K562 (cell line): ENCODE data around the gene SULT1C3. TPM values are rescaled to one million over a fixed set of nuclear protein-coding genes. Genes with fewer than 3 reads are reported as not detected.

Source experiments
- ATAC-seq: fragments of 200-7000 bp; cut with Tn5 transposase; 3 replicates; pipeline ENCODE4 v1.9.1; 2020; ENCODE audit warnings: moderate library complexity
- BruUV-seq: library from RNA; stranded (reverse); fragments of 400-500 nt; replicated peaks from 2 replicates; lab custom pipeline; 2021; lab: Mats Ljungman, UMichigan
- CTCF ChIA-PET: fragments of 300-600 bp; formaldehyde crosslinking; extraction: SDS; loops from one replicate; lab custom pipeline; 2021; ENCODE audit warnings: low intra/inter-chr PET ratio; lab: Yijun Ruan, JAX
- POLR2A ChIA-PET: fragments of 300-600, 350-650 bp; sonication (Branson Sonifier 250); formaldehyde crosslinking; extraction: SDS; loops from one replicate; lab custom pipeline; 2021; ENCODE audit warnings: antibody characterized with exemption, inconsistent platforms; lab: Yijun Ruan, JAX
- DNase-seq, 4 experiments: peaks; one replicate each; pipeline versions ENCODE4 v3.0.0 to v3.0.0-alpha.2; 2011 to 2018; ENCODE audit warnings: low spot score in 3 of 4, mixed read lengths in 3 of 4; ENCODE audit errors: extremely low read depth in 1 of 4
- FAIRE-seq: peaks from 2 replicates; lab custom pipeline; 2011; peaks lifted over from hg19 to GRCh38; lab: Jason Lieb, UNC
- H2AFZ ChIP-seq: 2 replicates; pipeline ENCODE4 v1.6.0; 2011; ENCODE audit warnings: low read depth, low read length, control low read depth, inconsistent platforms
- H3K27ac ChIP-seq: fragments of 200-600 bp; 3 replicates; pipeline ENCODE4 v1.8.0; 2011; ENCODE audit warnings: low read depth, mild to moderate bottlenecking, control low read depth, inconsistent platforms, low read length, moderate library complexity, mixed read lengths; ENCODE audit errors: extremely low read depth
- H3K27me3 ChIP-seq, 2 experiments: fragments of 300-600 bp in 1 of 2; 2 replicates in 1 of 2; 3 replicates in 1 of 2; pipeline versions ENCODE4 v1.6.0 to v1.8.0; 2011; ENCODE audit warnings: inconsistent platforms in 2 of 2, low read length in 2 of 2, mild to moderate bottlenecking in 1 of 2, mixed read lengths in 1 of 2, moderate library complexity in 1 of 2; ENCODE audit not compliant: control insufficient read depth in 2 of 2, insufficient read depth in 2 of 2
- H3K36me3 ChIP-seq: fragments of 300-600 bp; 3 replicates; pipeline ENCODE4 v1.8.0; 2011; ENCODE audit warnings: mild to moderate bottlenecking, low read length, inconsistent platforms; ENCODE audit not compliant: control insufficient read depth, insufficient read depth
- H3K4me1 ChIP-seq, 2 experiments: fragments of 200-600 bp in 1 of 2; replicated peaks in 1 of 2; 2 replicates in 1 of 2; 3 replicates in 1 of 2; pipeline versions ENCODE4 v1.5.1 to v1.8.0; 2011; ENCODE audit warnings: inconsistent platforms in 2 of 2, low read length in 2 of 2, mild to moderate bottlenecking in 1 of 2, mixed read lengths in 1 of 2, moderate library complexity in 1 of 2; ENCODE audit not compliant: control insufficient read depth in 2 of 2, insufficient read depth in 2 of 2
- H3K4me2 ChIP-seq: 2 replicates; pipeline ENCODE4 v1.6.1; 2011; ENCODE audit warnings: low read length, control low read depth, inconsistent platforms, mixed read lengths; ENCODE audit not compliant: insufficient read depth
- H3K4me3 ChIP-seq: fragments of 200-600 bp; sonication (generic), shearing (Covaris generic); 2 replicates; pipeline ENCODE4 v1.5.1; 2016; ENCODE audit warnings: control low read depth, inconsistent platforms
- H3K79me2 ChIP-seq: fragments of 200-600 bp; 3 replicates; pipeline ENCODE4 v1.8.0; 2011; ENCODE audit warnings: low read length, inconsistent platforms; ENCODE audit not compliant: control insufficient read depth, insufficient read depth
- H3K9ac ChIP-seq, 2 experiments: 2 replicates each; pipeline versions ENCODE4 v1.6.0 to v1.6.1; 2011; ENCODE audit warnings: low read depth in 2 of 2, low read length in 2 of 2, control low read depth in 1 of 2, inconsistent platforms in 1 of 2, mild to moderate bottlenecking in 1 of 2, mixed read lengths in 1 of 2; ENCODE audit not compliant: insufficient read depth in 1 of 2
- H3K9me1 ChIP-seq: one replicate; pipeline ENCODE4 v1.6.0; 2011; ENCODE audit warnings: inconsistent platforms, mild to moderate bottlenecking, low read length, moderate library complexity; ENCODE audit not compliant: control insufficient read depth, insufficient read depth
- H3K9me3 ChIP-seq: replicated peaks from 2 replicates; pipeline ENCODE4 v1.5.1; 2011; ENCODE audit warnings: low read depth, low read length, inconsistent platforms; ENCODE audit not compliant: control insufficient read depth, insufficient read depth
- H4K20me1 ChIP-seq: replicated peaks from 2 replicates; pipeline ENCODE4 v1.6.1; 2011; ENCODE audit warnings: low read length, inconsistent platforms, mixed read lengths; ENCODE audit not compliant: control insufficient read depth, insufficient read depth
- ATF7 ChIP-seq: fragments of 450-650 bp; IDR thresholded peaks from 2 replicates; pipeline ENCODE4 v1.7.1; 2014; ENCODE audit warnings: mild to moderate bottlenecking, moderate library complexity
- CBFB ChIP-seq: sonication (generic); formaldehyde crosslinking; IDR thresholded peaks from 2 replicates; pipeline ENCODE4 v1.4.0; 2020; ENCODE audit warnings: mild to moderate bottlenecking, missing genetic modification reagents
- EP300 ChIP-seq: IDR thresholded peaks from 2 replicates; pipeline ENCODE4 v1.6.1; 2012; ENCODE audit warnings: low read length, improper control_type of control experiment
- FOXJ3 ChIP-seq: sonication (generic); formaldehyde crosslinking; IDR thresholded peaks from 2 replicates; pipeline ENCODE4 v1.4.0; 2020; ENCODE audit warnings: mild to moderate bottlenecking, missing genetic modification reagents
- MAX ChIP-seq: sonication (generic); formaldehyde crosslinking; IDR thresholded peaks from 2 replicates; pipeline ENCODE4 v1.9.0; 2022; ENCODE audit warnings: mild to moderate bottlenecking, missing genetic modification reagents
- MLLT1 ChIP-seq, 2 experiments: fragments of 450-650 bp; IDR thresholded peaks; 2 replicates each; pipeline ENCODE4 v1.6.1; 2016
- NBN ChIP-seq: fragments of 450-650 bp; IDR thresholded peaks from 2 replicates; pipeline ENCODE4 v1.6.1; 2016; ENCODE audit warnings: low read depth, mild to moderate bottlenecking
- PKNOX1 ChIP-seq: fragments of 450-650 bp; IDR thresholded peaks from 2 replicates; pipeline ENCODE4 v1.6.1; 2016
- SIX5 ChIP-seq, 2 experiments: IDR thresholded peaks; 2 replicates each; pipeline ENCODE4 v1.6.1; 2011; ENCODE audit warnings: low read length in 2 of 2, borderline replicate concordance in 1 of 2, low read depth in 1 of 2, mild to moderate bottlenecking in 1 of 2, moderate library complexity in 1 of 2; ENCODE audit not compliant: insufficient read depth in 1 of 2
- SRF ChIP-seq, 2 experiments: fragments of 250-450, 450-650 bp in 1 of 2; sonication (Bioruptor Pico) in 1 of 2; sonication (generic) in 1 of 2; formaldehyde crosslinking; IDR thresholded peaks; 2 replicates each; pipeline versions ENCODE4 v1.5.0 to v1.5.1; 2020 to 2022; ENCODE audit warnings: mild to moderate bottlenecking in 1 of 2, missing genetic modification reagents in 1 of 2
- TCFL5 ChIP-seq: fragments of 250-450 bp; sonication (Bioruptor Pico); conservative IDR thresholded peaks from 2 replicates; pipeline ENCODE4 v1.6.1; 2021; ENCODE audit warnings: mild to moderate bottlenecking, moderate library complexity, matching md5 sums
- ZNF23 ChIP-seq: fragments of 250-450 bp; sonication (Bioruptor Pico); IDR thresholded peaks from 2 replicates; pipeline ENCODE4 v1.4.0; 2020; ENCODE audit warnings: mild to moderate bottlenecking
- ZNF589 ChIP-seq: fragments of 200-800 bp; sonication (Bioruptor generic); IDR thresholded peaks from 2 replicates; pipeline ENCODE4 v1.6.1; 2016; ENCODE audit warnings: low read depth, missing genetic modification characterization, missing compliant biosample characterization
- WGBS: fragments of 100-300 bp; shearing (Covaris generic); methylation state at CpG from one replicate; pipeline ENCODE4 v1.1.6; 2016; ENCODE audit warnings: low coverage, mixed read lengths; ENCODE audit not compliant: insufficient coverage; ENCODE audit errors: missing lambda C conversion rate; 5-methylcytosine and 5-hydroxymethylcytosine counted together
- in situ Hi-C: fragments of 300-500 bp; cut with MboI; formaldehyde crosslinking; loops from 4 replicates; pipeline ENCODE4 v1.15.0; 2018; ENCODE audit warnings: inconsistent platforms, mixed read lengths
- intact Hi-C: fragments of 100-400 bp; cut with micrococcal nuclease; formaldehyde crosslinking; loops from 2 replicates; pipeline ENCODE4 v1.14.2; 2022
- polyA plus RNA-seq, 8 experiments: library from polyadenylated mRNA; depleted of rRNA in 4 of 8; stranded (reverse) in 5 of 8; unstranded in 3 of 8; fragments of >200 nt; fragmentation: Nextera tagmentation in 2 of 8; fragmentation: Illumina TruSeq in 1 of 8; extraction: Ambion mirVana in 2 of 8; extraction: Trizol in 1 of 8; gene quantifications; 2 replicates each; pipeline versions ENCODE4 v1.2.1 to v1.2.3, GENCODE V29; 2011 to 2014; ENCODE audit warnings: inconsistent platforms in 1 of 8, missing spikeins in 1 of 8
- total RNA-seq, 7 experiments: library from RNA; depleted of rRNA in 6 of 7; stranded (reverse); fragments of >200 nt in 6 of 7; fragmentation: Illumina TruSeq in 2 of 7; extraction: Trizol in 2 of 7; gene quantifications; 2 replicates each; pipeline versions ENCODE4 v1.2.1 to v1.2.3, GENCODE V29; 2011 to 2021; ENCODE audit warnings: low replicate concordance in 1 of 7

The SULT1C3 gene
- total and polyA plus RNA-seq, 9 of the 15 experiments (the other 6 are each of a cell fraction or from before 2014, with no cell fraction given) = not detected

GRCh38 chr2:108200569-108200968 is 39.2 kb upstream of the SULT1C3 start:
- Histone ChIP-seq H3K9ac (no peak overlapping the region), H3K27ac (no peak overlapping the region), H3K9me1 (no peaks in the 10 kb centered on the region), H3K27me3 (no peaks in the 10 kb centered on the region), H3K4me2 (no peak overlapping the region), H2AFZ (no peak overlapping the region), H3K4me3 (no peak overlapping the region), H4K20me1 (no peaks in the 10 kb centered on the region), H3K79me2 (no peaks in the 10 kb centered on the region), H3K9me3 (no peaks in the 10 kb centered on the region), H3K36me3 (no peaks in the 10 kb centered on the region), H3K4me1 (no peaks in the 10 kb centered on the region)
- POLR2A ChIA-PET = no interaction called here
- TF ChIP-seq MLLT1 (IDR thresholded peaks at IDR 0.05) (no peak), SRF (CRISPR knock-in tag; IDR thresholded peaks at IDR 0.05) (no peak), MAX (CRISPR knock-in tag) (no peak), PKNOX1 (no peak), FOXJ3 (CRISPR knock-in tag) (no peak), NBN (no peak), ATF7 (no peak), TCFL5 (no peak), ZNF589 (no peak), ZNF23 (CRISPR knock-in tag) (no peak), SIX5 (IDR thresholded peaks at IDR 0.05; ENCODE audit: borderline replicate concordance in 1 of 2, insufficient read depth in 1 of 2, low read depth in 1 of 2, low read length in 2 of 2) (no peak), EP300 (no peak), CBFB (CRISPR knock-in tag) (no peak)
- 2% methylated on average over 3 of the region's 7 CpGs for WGBS
- CTCF ChIA-PET = no interaction called here
- intact Hi-C loops = no loop called here
- no peak for DNase-seq
- BruUV-seq = no TSS peak
- FAIRE-seq = no peak
- in situ Hi-C loops = no loop called here
- ATAC-seq = no peak
